ENCODE data around the gene TIMM50. TPM values are rescaled to one million over a fixed set of nuclear protein-coding genes. Genes with fewer than 3 reads are reported as not detected.

TIMM50 gene
- total RNA-seq, 2 donors from 2014 or later = 60.0 to 80.9 TPM

GRCh38 chr19:39436350-39436716, 44.3 kb upstream of the TIMM50 start:
- Histone ChIP-seq H3K36me3 (peaks cover 35% of the 10 kb centered on the region), H3K9me3 (no peaks in the 10 kb centered on the region), H3K27me3 (no peaks in the 10 kb centered on the region), H3K27ac (peak overlapping the region; percentile 86 to 88), H3K4me3 (peak overlapping the region; percentile 32 to 89), H3K4me1 (peaks cover 0 to 30% of the 10 kb centered on the region in 2 donors)
- DNase-seq (ENCODE audit: low spot score) = no peak
- TF ChIP-seq CTCF (IDR thresholded peaks at IDR 0.05) = no peak

- H3K36me3 ChIP-seq = peaks cover 18% of the 10 kb centered on the region
- H3K4me1 ChIP-seq = peaks cover 0 to 28% of the 10 kb centered on the region in 2 donors
- no peak for DNase-seq (ENCODE audit: low spot score)
- no peak overlapping the region for H3K4me3 ChIP-seq
- no peaks in the 10 kb centered on the region for H3K27me3 ChIP-seq
- no peaks in the 10 kb centered on the region for H3K9me3 ChIP-seq
- no peak for TF ChIP-seq CTCF (IDR thresholded peaks at IDR 0.05)
- no peak overlapping the region for H3K27ac ChIP-seq
These were observed 42.2 kb upstream of the TIMM50 start for GRCh38 chr19:39438270-39438934.

GRCh38 chr19:39444598-39445195, 35.9 kb upstream of the TIMM50 start:
- H3K36me3 ChIP-seq = no peaks in the 10 kb centered on the region
- no peaks in the 10 kb centered on the region for H3K9me3 ChIP-seq
- peaks cover 0 to 32% of the 10 kb centered on the region in 2 donors for H3K4me1 ChIP-seq
- TF ChIP-seq CTCF (IDR thresholded peaks at IDR 0.05) = no peak
- H3K27ac ChIP-seq = peak overlapping the region; percentile 86 to 98
- DNase-seq (ENCODE audit: low spot score) = no peak
- H3K27me3 ChIP-seq = no peaks in the 10 kb centered on the region
- H3K4me3 ChIP-seq = peak overlapping the region; percentile 73 to 94

DNA sequence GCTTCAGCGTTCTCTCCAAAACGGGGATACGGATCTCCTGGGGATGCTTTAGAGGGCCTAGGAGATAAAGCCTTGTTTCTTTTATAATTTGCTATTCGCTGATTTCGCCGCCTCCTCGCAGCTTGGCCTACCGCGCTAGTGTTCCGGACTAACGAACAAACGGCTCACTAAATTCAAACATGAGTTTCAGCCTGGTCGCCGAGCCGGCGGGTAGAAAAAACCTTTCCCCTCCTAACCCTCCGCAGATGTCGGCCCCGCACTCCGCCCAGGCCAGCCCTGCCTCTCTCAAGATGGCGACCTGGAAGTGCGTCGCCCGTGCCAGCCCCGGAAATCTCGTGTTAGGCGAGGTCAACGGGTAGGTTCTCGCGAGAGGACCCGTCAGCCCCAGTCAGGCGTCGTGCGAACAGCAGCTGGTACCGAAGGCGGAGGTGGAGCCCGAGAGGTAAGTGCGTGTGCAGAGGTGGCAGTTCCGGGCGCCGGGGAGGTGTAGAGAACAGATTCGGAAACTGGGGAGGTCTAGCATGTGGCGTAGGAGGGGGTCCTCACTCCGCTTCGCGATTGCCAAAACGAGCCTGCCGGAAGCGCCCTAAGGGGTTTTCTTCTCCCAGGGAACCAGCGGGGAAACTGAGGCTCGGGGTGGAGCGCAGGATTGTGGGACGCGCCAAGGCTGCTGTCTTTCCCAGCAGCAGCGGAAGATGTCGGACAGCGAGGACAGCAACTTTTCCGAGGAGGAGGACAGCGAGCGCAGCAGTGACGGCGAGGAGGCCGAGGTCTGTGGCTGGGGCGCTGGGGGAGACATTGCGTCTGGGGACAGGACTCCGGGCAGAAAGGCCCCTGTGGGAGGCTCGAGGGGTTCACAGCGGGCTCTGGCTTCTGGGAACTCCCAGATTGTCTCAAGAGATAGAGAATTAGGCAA, 35.2 kb upstream of the TIMM50 start, which contains the start of gene SUPT5H:
Gene SUPT5H (plus strand): TSS at position 387 of the 916 bp plus-strand sequence. CDS start 309 bp downstream, at position 696.
- Histone ChIP-seq H3K4me3 (peak within 1 kb of the TSS; percentile 73 to 94), H3K27ac (peak within 1 kb of the TSS; percentile 86 to 98), H3K36me3 (no peaks in the 10 kb centered on the region), H3K27me3 (no peaks in the 10 kb centered on the region), H3K9me3 (no peaks in the 10 kb centered on the region), H3K4me1 (peaks cover 0 to 36% of the 10 kb centered on the region in 2 donors)
- peak; percentile 98 for DNase-seq (ENCODE audit: low spot score)
- no peak for TF ChIP-seq CTCF (IDR thresholded peaks at IDR 0.05)

DNA sequence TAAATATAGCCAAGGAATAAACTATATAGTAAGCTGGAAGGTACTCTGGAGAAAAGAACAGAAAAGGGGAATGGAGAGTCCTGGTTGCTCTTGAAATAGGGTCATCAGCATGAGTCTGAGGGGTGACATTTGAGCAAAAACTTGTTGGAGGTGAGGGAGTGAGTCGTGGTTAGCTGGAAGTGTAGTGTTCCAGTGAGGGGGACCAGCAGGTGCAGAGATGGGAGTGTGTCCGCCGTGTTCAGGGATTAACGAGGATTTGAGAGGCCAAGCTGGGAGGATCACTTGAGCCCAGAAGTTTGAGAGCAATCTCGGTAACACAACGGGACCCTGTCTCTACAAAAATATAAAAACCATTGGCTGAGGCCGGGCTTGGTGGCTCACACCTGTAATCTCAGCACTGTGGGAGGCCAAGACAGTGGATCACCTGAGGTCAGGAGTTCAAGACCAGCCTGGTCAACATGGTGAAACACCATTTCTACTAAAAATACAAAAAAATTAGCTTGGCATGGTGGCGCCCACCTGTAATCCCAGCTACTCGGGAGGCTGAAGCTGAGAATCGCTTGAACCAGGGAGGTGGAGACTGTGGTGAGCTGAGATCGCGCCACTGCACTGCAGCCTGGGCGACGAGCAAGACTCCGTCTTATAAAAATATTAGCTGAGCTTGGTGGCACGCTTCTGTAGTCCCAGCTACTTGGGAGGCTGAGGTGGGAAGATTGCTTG, 34.1 kb upstream of the TIMM50 start:
- Histone ChIP-seq H3K36me3 (no peaks in the 10 kb centered on the region), H3K4me3 (peak overlapping the region; percentile 73 to 94), H3K27ac (peak overlapping the region in 1 of 2 donors; percentile 86), H3K4me1 (peaks cover 0 to 36% of the 10 kb centered on the region in 2 donors), H3K27me3 (no peaks in the 10 kb centered on the region), H3K9me3 (no peaks in the 10 kb centered on the region)
- no peak for TF ChIP-seq CTCF (IDR thresholded peaks at IDR 0.05)
- DNase-seq (ENCODE audit: low spot score) = no peak
